ENCODE data around the gene ASGR2. TPM values are rescaled to one million over a fixed set of nuclear protein-coding genes. Genes with fewer than 3 reads are reported as not detected.
A peak's percentile ranks its signal among the peaks of the same experiment; 100 is the strongest.
"Not testable (repeated sequence)": the region's sequence is repeated elsewhere in the genome, so short reads cannot be mapped to it uniquely, and the experiment has no call there.

Gene ASGR2, protein sequence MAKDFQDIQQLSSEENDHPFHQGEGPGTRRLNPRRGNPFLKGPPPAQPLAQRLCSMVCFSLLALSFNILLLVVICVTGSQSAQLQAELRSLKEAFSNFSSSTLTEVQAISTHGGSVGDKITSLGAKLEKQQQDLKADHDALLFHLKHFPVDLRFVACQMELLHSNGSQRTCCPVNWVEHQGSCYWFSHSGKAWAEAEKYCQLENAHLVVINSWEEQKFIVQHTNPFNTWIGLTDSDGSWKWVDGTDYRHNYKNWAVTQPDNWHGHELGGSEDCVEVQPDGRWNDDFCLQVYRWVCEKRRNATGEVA
- total RNA-seq (2013): 74.1 TPM
- polyA plus RNA-seq (100 to 1,000 TPM in 1 of 3 donors, 10 to 100 TPM in 2; 53.3 to 148 (median 78.3) TPM), polyA minus RNA-seq (14.0 and 21.8 TPM in 2 replicates), total RNA-seq (5.8 to 41.3 (median 32.7) reads per million in 11 experiments)

- no peak within 1 kb of the TSS for H3K27ac Mint-ChIP-seq
- H3K36me3 Mint-ChIP-seq: peaks cover 13 to 25% of the 10 kb centered on the region in 2 donors
Observed at GRCh38 chr17:7114241-7114874, at the start of gene ASGR2. ASGR2 (minus strand) TSS chr17:7114822; CDS start chr17:7114240, 582 bp downstream.

DNA sequence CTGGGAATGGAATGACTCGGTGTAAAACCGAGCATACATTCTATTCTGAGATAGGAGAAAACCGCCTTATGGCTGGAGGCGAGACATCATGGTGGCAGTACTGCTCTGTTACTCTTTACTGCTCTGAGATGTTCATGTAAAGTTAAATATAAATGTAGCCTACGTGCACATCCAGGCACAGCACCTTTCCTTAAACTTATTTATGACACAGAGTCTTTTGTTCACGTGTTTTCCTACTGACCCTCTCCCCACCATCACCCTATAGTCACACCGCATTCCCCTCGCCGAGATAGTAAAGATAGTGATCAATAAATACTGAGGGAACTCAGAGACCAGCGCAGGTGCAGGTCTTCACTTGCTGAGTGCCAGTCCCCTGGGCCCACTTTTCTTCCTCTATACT lies 44.9 kb upstream of the ASGR2 start:
- peaks cover 37% of the 10 kb centered on the region for H3K4me1 Mint-ChIP-seq

More at GRCh38 chr17:7114241-7114874, at the start of gene ASGR2:
- Histone ChIP-seq H3K36me3 (replicated peaks in 1 of 2; ENCODE audit: control insufficient read depth in 1 of 2, insufficient read depth in 2 of 2, low read length in 2 of 2) (no peaks in the 10 kb centered on the region), H4K20me1 (ENCODE audit: insufficient read depth, low read length) (no peaks in the 10 kb centered on the region), H3K4me3 (replicated peaks in 1 of 3; ENCODE audit: low read depth in 2 of 3, low read length in 3 of 3) (peak within 1 kb of the TSS; percentile 10 to 60 (median 36)), H3K27me3 (ENCODE audit: control insufficient read depth in 2 of 2, insufficient read depth in 2 of 2, low read length in 2 of 2) (no peaks in the 10 kb centered on the region), H3K4me2 (replicated peaks; ENCODE audit: extremely low read depth, low read length, poor library complexity, severe bottlenecking) (peak within 1 kb of the TSS; percentile 72), H3K9ac (ENCODE audit: insufficient read depth, low read length, poor library complexity, severe bottlenecking) (peak within 1 kb of the TSS; percentile 55), H3K4me1 (ENCODE audit: control insufficient read depth in 1 of 2, insufficient read depth in 2 of 2, low read length in 2 of 2) (peaks cover 91 to 99% of the 10 kb centered on the region in 2 donors), H3K27ac (ENCODE audit: low read depth in 1 of 2, low read length in 2 of 2) (peak within 1 kb of the TSS; percentile 77 to 94), H2AFZ (ENCODE audit: insufficient read depth, low read depth, low read length, poor library complexity, severe bottlenecking) (peak within 1 kb of the TSS; percentile 60), H3K9me3 (replicated peaks in 1 of 2; ENCODE audit: control insufficient read depth in 1 of 2, insufficient read depth in 1 of 2, low read length in 2 of 2) (peaks cover 5 to 7% of the 10 kb centered on the region in 2 donors), H3K79me2 (ENCODE audit: insufficient read depth, low read length) (peaks cover 30% of the 10 kb centered on the region)
- no peak for TF ChIP-seq CTCF (IDR thresholded peaks at IDR 0.05)
- no peak for DNase-seq
- Mint-ChIP-seq H3K9me3 (peaks cover 5 to 11% (median 7%) of the 10 kb centered on the region in 7 donors), H3K27me3 (ENCODE audit: low read depth in 3 of 3) (peaks cover 0 to 2% (median 0%) of the 10 kb centered on the region in 3 donors), H3K4me1 (peaks cover 39% of the 10 kb centered on the region), H3K4me3 (peak within 1 kb of the TSS; percentile 67 to 82)
- WGBS (ENCODE audit: insufficient coverage): 82% methylated on average over 7 of the region's 14 CpGs
- intact Hi-C loops (cut with micrococcal nuclease): no loop called here

GRCh38 chr17:7158424-7158823 lies 43.8 kb upstream of the ASGR2 start:
- H2AFZ ChIP-seq (ENCODE audit: insufficient read depth, low read depth, low read length, poor library complexity, severe bottlenecking); H3K36me3 ChIP-seq (replicated peaks in 1 of 2; ENCODE audit: control insufficient read depth in 1 of 2, insufficient read depth in 2 of 2, low read length in 2 of 2); H3K4me3 ChIP-seq (replicated peaks in 1 of 3; ENCODE audit: low read depth in 2 of 3, low read length in 3 of 3); H3K9ac ChIP-seq (ENCODE audit: insufficient read depth, low read length, poor library complexity, severe bottlenecking); H3K9me3 ChIP-seq (replicated peaks in 1 of 2; ENCODE audit: control insufficient read depth in 1 of 2, insufficient read depth in 1 of 2, low read length in 2 of 2); intact Hi-C loops (cut with micrococcal nuclease); H3K27me3 Mint-ChIP-seq (ENCODE audit: low read depth in 3 of 3); H3K79me2 ChIP-seq (ENCODE audit: insufficient read depth, low read length); H3K4me2 ChIP-seq (replicated peaks; ENCODE audit: extremely low read depth, low read length, poor library complexity, severe bottlenecking); H4K20me1 ChIP-seq (ENCODE audit: insufficient read depth, low read length); H3K27me3 ChIP-seq (ENCODE audit: control insufficient read depth in 2 of 2, insufficient read depth in 2 of 2, low read length in 2 of 2): not testable (repeated sequence)
- DNase-seq: peak in 1 of 3 donors; percentile 38
- peak overlapping the region; percentile 50 to 90 (median 79) for H3K27ac Mint-ChIP-seq
- peaks cover 4 to 13% (median 5%) of the 10 kb centered on the region in 7 donors for H3K9me3 Mint-ChIP-seq
- H3K4me3 Mint-ChIP-seq: peak overlapping the region in 1 of 2 donors; percentile 57
- Histone ChIP-seq H3K27ac (ENCODE audit: low read depth in 1 of 2, low read length in 2 of 2) (peak overlapping the region; percentile 18 to 41), H3K4me1 (ENCODE audit: control insufficient read depth in 1 of 2, insufficient read depth in 2 of 2, low read length in 2 of 2) (peaks cover 21 to 26% of the 10 kb centered on the region in 2 donors)
- WGBS (ENCODE audit: insufficient coverage): 28% methylated on average over 3 of the region's 10 CpGs
- H3K4me1 Mint-ChIP-seq: peaks cover 41% of the 10 kb centered on the region
- H3K36me3 Mint-ChIP-seq: peaks cover 14 to 29% of the 10 kb centered on the region in 2 donors

More for the DNA sequence above, 44.9 kb upstream of the ASGR2 start:
- H3K27me3 ChIP-seq (ENCODE audit: control insufficient read depth in 2 of 2, insufficient read depth in 2 of 2, low read length in 2 of 2); DNase-seq; H3K4me2 ChIP-seq (replicated peaks; ENCODE audit: extremely low read depth, low read length, poor library complexity, severe bottlenecking); H3K9me3 ChIP-seq (replicated peaks in 1 of 2; ENCODE audit: control insufficient read depth in 1 of 2, insufficient read depth in 1 of 2, low read length in 2 of 2); H3K36me3 ChIP-seq (replicated peaks in 1 of 2; ENCODE audit: control insufficient read depth in 1 of 2, insufficient read depth in 2 of 2, low read length in 2 of 2); H3K4me3 Mint-ChIP-seq; H4K20me1 ChIP-seq (ENCODE audit: insufficient read depth, low read length); H3K79me2 ChIP-seq (ENCODE audit: insufficient read depth, low read length); H3K27ac ChIP-seq (ENCODE audit: low read depth in 1 of 2, low read length in 2 of 2); intact Hi-C loops (cut with micrococcal nuclease); H3K9ac ChIP-seq (ENCODE audit: insufficient read depth, low read length, poor library complexity, severe bottlenecking); H3K4me3 ChIP-seq (replicated peaks in 1 of 3; ENCODE audit: low read depth in 2 of 3, low read length in 3 of 3); H3K27me3 Mint-ChIP-seq (ENCODE audit: low read depth in 3 of 3): not testable (repeated sequence)
- Mint-ChIP-seq H3K27ac (peak overlapping the region in 2 of 7 donors; percentile 58 to 72), H3K36me3 (peaks cover 13 to 39% of the 10 kb centered on the region in 2 donors), H3K9me3 (peaks cover 4 to 13% (median 5%) of the 10 kb centered on the region in 7 donors)
- 0% methylated on average over 1 of the region's 10 CpGs for WGBS (ENCODE audit: insufficient coverage)
- Histone ChIP-seq H3K4me1 (ENCODE audit: control insufficient read depth in 1 of 2, insufficient read depth in 2 of 2, low read length in 2 of 2) (peaks cover 21 to 32% of the 10 kb centered on the region in 2 donors), H2AFZ (ENCODE audit: insufficient read depth, low read depth, low read length, poor library complexity, severe bottlenecking) (peak overlapping the region; percentile 12)

Measured in CD14-positive monocyte (primary cell).